HEK293 (cell line): ENCODE measurements around the gene DIDO1.

Experiments used
- CTCF ChIA-PET: fragments of 350-600 bp; formaldehyde crosslinking; extraction: SDS; loops from one replicate; lab custom pipeline; 2021; ENCODE audit warnings: antibody characterized with exemption; lab: Yijun Ruan, JAX
- POLR2A ChIA-PET: fragments of 300-600 bp; formaldehyde crosslinking; extraction: SDS; loops from one replicate; lab custom pipeline; 2020; ENCODE audit warnings: antibody characterized with exemption, inconsistent platforms; lab: Yijun Ruan, JAX
- H3K27ac ChIP-seq: fragments of 200-500 bp; sonication (Bioruptor generic); 2 replicates; pipeline ENCODE4 v1.5.1; 2014; ENCODE audit warnings: low read depth, low read length, control low read depth, inconsistent platforms; ENCODE audit errors: extremely low read depth
- H3K36me3 ChIP-seq, 2 experiments: fragments of 200-500 bp in 1 of 2; sonication (Bioruptor generic) in 1 of 2; 1 replicate in 1 of 2; 2 replicates in 1 of 2; pipeline ENCODE4 v1.5.1; 2014 to 2017; ENCODE audit warnings: inconsistent platforms in 2 of 2, low read length in 2 of 2; ENCODE audit not compliant: control insufficient read depth in 2 of 2, insufficient read depth in 1 of 2
- H3K4me1 ChIP-seq: fragments of 200-500 bp; sonication (Bioruptor generic); 2 replicates; pipeline ENCODE4 v1.5.1; 2014; ENCODE audit warnings: mild to moderate bottlenecking, low read length, inconsistent platforms; ENCODE audit not compliant: control insufficient read depth, insufficient read depth
- H3K4me3 ChIP-seq: 2 replicates; pipeline ENCODE4 v1.5.1; 2011; ENCODE audit warnings: low read depth, mild to moderate bottlenecking, control low read depth, low read length, moderate library complexity
- H3K9me3 ChIP-seq: fragments of 200-500 bp; sonication (Bioruptor generic); 2 replicates; pipeline ENCODE4 v1.5.1; 2014; ENCODE audit warnings: low read depth, low read length, inconsistent platforms; ENCODE audit not compliant: control insufficient read depth, insufficient read depth
- EGR2 ChIP-seq: fragments of 450-650 bp; formaldehyde crosslinking; IDR thresholded peaks from 2 replicates; pipeline ENCODE4 v1.5.1; 2016; ENCODE audit warnings: low read depth, missing biosample characterization, missing genetic modification characterization
- HOXA7 ChIP-seq: sonication (generic); formaldehyde crosslinking; IDR thresholded peaks from 2 replicates; pipeline ENCODE4 v1.8.1; 2022; ENCODE audit warnings: missing genetic modification reagents, borderline replicate concordance
- PRDM1 ChIP-seq: fragments of 450-650 bp; formaldehyde crosslinking; IDR thresholded peaks from 2 replicates; pipeline ENCODE4; 2016; ENCODE audit warnings: missing biosample characterization, missing genetic modification characterization
- SCRT2 ChIP-seq: fragments of 450-650 bp; formaldehyde crosslinking; IDR thresholded peaks from 2 replicates; pipeline ENCODE4 v1.5.1; 2016; ENCODE audit warnings: missing biosample characterization, missing genetic modification characterization
- YY1 ChIP-seq: fragments of 450-650 bp; formaldehyde crosslinking; IDR thresholded peaks from 2 replicates; pipeline ENCODE4 v1.5.1; 2018; ENCODE audit warnings: missing biosample characterization, missing genetic modification characterization
- ZBTB1 ChIP-seq: fragments of 450-650 bp; formaldehyde crosslinking; IDR thresholded peaks from 2 replicates; pipeline ENCODE4 v1.5.1; 2016; ENCODE audit warnings: missing biosample characterization, missing genetic modification characterization
- ZBTB17 ChIP-seq: fragments of 450-650 bp; formaldehyde crosslinking; IDR thresholded peaks from 2 replicates; pipeline ENCODE4 v1.5.1; 2016; ENCODE audit warnings: missing biosample characterization, missing genetic modification characterization
- ZBTB20 ChIP-seq: fragments of 450-650 bp; formaldehyde crosslinking; IDR thresholded peaks from 2 replicates; pipeline ENCODE4 v1.5.1; 2016; ENCODE audit warnings: missing biosample characterization, missing genetic modification characterization
- ZEB2 ChIP-seq: fragments of 450-650 bp; formaldehyde crosslinking; IDR thresholded peaks from 2 replicates; pipeline ENCODE4 v1.5.1; 2016; ENCODE audit warnings: missing biosample characterization, missing genetic modification characterization
- ZFHX2 ChIP-seq: fragments of 450-650 bp; formaldehyde crosslinking; conservative IDR thresholded peaks from 2 replicates; pipeline ENCODE4 v1.5.1; 2016; ENCODE audit warnings: missing biosample characterization, missing genetic modification characterization
- ZNF202 ChIP-seq: fragments of 450-650 bp; formaldehyde crosslinking; IDR thresholded peaks from 2 replicates; pipeline ENCODE4 v1.5.1; 2016; ENCODE audit warnings: missing biosample characterization, missing genetic modification characterization, borderline replicate concordance
- ZNF24 ChIP-seq: fragments of 450-650 bp; formaldehyde crosslinking; IDR thresholded peaks from 2 replicates; pipeline ENCODE4 v1.5.1; 2016; ENCODE audit warnings: missing biosample characterization, missing genetic modification characterization
- ZNF248 ChIP-seq: fragments of 450-650 bp; formaldehyde crosslinking; IDR thresholded peaks from 2 replicates; pipeline ENCODE4 v1.5.1; 2017; ENCODE audit warnings: missing biosample characterization, missing genetic modification characterization
- ZNF600 ChIP-seq: fragments of 450-650 bp; formaldehyde crosslinking; IDR thresholded peaks from 2 replicates; pipeline ENCODE4 v1.5.1; 2016; ENCODE audit warnings: missing biosample characterization, missing genetic modification characterization
- ZNF76 ChIP-seq: fragments of 450-650 bp; formaldehyde crosslinking; IDR thresholded peaks from 2 replicates; pipeline ENCODE4; 2016; ENCODE audit warnings: low read depth, missing biosample characterization, missing genetic modification characterization, borderline replicate concordance
- TF ChIP-seq, protein P1 (sequence below): fragments of 450-650 bp; formaldehyde crosslinking; IDR thresholded peaks from 2 replicates; pipeline ENCODE4 v1.5.1; 2016; ENCODE audit warnings: missing biosample characterization, missing genetic modification characterization
- TF ChIP-seq, protein P2 (sequence below): fragments of 450-650 bp; formaldehyde crosslinking; IDR thresholded peaks from 2 replicates; pipeline ENCODE4 v1.5.1; 2017; ENCODE audit warnings: missing biosample characterization, missing genetic modification characterization
- TF ChIP-seq, protein P3 (sequence below): fragments of 450-650 bp; formaldehyde crosslinking; optimal IDR thresholded peaks from 2 replicates; pipeline ENCODE3; 2016; ENCODE audit warnings: missing biosample characterization, mild to moderate bottlenecking, missing genetic modification characterization
- TF ChIP-seq, protein P4 (sequence below): fragments of 450-650 bp; formaldehyde crosslinking; IDR thresholded peaks from 2 replicates; pipeline ENCODE4 v1.5.1; 2016; ENCODE audit warnings: missing biosample characterization, missing genetic modification characterization, borderline replicate concordance

DIDO1 gene

DNA sequence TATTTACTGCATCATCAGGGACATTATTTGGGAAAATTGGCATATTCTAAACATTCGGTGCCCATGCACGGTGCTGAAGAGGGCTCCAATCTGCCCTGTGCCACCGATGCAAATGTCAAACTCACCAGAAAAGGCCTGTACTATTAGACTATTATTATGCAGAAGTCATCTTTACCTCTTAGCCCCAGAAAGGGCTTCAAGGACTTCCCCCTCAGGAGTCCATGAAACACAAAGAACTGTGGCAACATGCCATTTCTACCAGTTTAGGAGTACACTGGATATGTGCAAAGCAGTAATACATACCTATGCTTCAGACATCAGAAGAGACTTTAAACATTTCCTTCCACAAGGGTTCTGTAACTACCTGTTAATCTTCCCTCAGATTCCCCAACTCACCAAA lies 8.6 kb downstream of the DIDO1 start:
- Histone ChIP-seq H3K9me3 (no peaks in the 10 kb centered on the region), H3K36me3 (peaks cover 2 to 9% of the 10 kb centered on the region in 2 experiments; a peak in 2 of 3 replicates), H3K27ac (no peak overlapping the region), H3K4me1 (peaks cover 54% of the 10 kb centered on the region), H3K4me3 (no peak overlapping the region)
- ChIA-PET POLR2A (interaction anchor here (0.8 to 1.5 kb wide), 2 partner anchors 18 to 20 kb away, joined by 3 to 4 read pairs; partner anchors contain the start of gene GID8), CTCF (interaction anchor here (0.9 to 3.7 kb wide), 4 partner anchors 10 to 95 kb away, joined by 3 to 26 read pairs (median 5); no protein-coding TSS in a partner anchor)
- TF ChIP-seq, protein P1, sequence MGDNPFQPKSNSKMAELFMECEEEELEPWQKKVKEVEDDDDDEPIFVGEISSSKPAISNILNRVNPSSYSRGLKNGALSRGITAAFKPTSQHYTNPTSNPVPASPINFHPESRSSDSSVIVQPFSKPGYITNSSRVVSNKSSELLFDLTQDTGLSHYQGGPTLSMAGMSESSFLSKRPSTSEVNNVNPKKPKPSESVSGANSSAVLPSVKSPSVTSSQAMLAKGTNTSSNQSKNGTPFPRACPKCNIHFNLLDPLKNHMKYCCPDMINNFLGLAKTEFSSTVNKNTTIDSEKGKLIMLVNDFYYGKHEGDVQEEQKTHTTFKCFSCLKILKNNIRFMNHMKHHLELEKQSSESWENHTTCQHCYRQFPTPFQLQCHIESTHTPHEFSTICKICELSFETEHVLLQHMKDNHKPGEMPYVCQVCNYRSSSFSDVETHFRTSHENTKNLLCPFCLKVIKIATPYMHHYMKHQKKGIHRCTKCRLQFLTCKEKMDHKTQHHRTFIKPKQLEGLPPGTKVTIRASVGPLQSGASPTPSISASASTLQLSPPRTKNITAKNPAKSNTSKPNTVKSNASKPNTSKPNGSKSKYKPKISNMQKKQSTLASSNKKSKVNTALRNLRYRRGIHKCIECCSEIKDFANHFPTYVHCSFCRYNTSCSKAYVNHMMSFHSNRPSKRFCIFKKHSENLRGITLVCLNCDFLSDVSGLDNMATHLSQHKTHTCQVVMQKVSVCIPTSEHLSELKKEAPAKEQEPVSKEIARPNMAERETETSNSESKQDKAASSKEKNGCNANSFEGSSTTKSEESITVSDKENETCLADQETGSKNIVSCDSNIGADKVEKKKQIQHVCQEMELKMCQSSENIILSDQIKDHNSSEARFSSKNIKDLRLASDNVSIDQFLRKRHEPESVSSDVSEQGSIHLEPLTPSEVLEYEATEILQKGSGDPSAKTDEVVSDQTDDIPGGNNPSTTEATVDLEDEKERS, result no peak
- no peak for TF ChIP-seq ZNF76 (tag by site-specific recombination)
- peak; percentile 53; the same call in 1 of the 2 replicates for TF ChIP-seq SCRT2 (tag by site-specific recombination)
- no peak for TF ChIP-seq EGR2

DNA sequence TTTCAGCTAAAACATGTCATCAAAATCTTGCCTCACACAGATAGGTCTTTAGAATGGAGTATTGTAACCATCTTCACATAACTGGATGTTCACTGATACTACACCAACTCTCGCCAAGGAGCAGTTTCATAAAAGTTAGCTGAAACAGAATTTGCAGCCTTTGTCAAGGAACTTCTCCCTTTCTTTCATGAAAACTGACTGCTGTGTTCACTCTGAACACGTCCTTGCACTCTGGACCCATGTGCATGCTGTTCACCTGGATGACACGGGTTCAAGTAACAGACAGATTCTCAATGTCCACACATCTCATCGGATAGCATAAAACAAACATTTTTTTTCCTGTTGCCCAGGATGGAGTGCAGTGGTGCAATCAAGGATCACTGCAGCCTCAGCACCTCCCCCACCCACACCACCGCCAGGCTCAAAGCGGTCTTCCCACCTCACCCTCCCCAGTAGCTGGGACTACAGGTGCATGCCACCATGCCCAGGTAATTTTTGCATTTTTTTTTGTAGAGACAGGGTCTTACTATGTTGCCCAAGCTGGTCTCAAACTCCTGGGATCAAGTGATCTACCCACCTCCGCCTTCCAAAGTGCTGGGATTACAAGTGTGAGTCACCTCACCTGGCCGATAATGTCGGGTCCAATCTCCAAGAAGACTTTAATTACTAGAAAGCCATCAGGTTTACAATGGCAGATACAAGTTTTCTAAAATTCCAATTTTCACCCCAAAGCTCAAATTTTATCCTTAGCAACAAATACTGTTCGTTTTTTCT lies 9.4 kb downstream of the DIDO1 start:
- Histone ChIP-seq H3K9me3 (no peaks in the 10 kb centered on the region), H3K4me3 (no peak overlapping the region)
- TF ChIP-seq ZFHX2 (tag by site-specific recombination) (peak; percentile 38; the same call in 1 of the 2 replicates), ZNF76 (tag by site-specific recombination) (no peak), SCRT2 (tag by site-specific recombination) (peak; percentile 36; the same call in 1 of the 2 replicates), PRDM1 (tag by site-specific recombination) (peak; percentile 33), ZEB2 (tag by site-specific recombination) (peak; percentile 59; the same call in 1 of the 2 replicates), ZNF248 (tag by site-specific recombination) (no peak), ZBTB17 (tag by site-specific recombination) (peak; percentile 40)
- TF ChIP-seq, protein P2, sequence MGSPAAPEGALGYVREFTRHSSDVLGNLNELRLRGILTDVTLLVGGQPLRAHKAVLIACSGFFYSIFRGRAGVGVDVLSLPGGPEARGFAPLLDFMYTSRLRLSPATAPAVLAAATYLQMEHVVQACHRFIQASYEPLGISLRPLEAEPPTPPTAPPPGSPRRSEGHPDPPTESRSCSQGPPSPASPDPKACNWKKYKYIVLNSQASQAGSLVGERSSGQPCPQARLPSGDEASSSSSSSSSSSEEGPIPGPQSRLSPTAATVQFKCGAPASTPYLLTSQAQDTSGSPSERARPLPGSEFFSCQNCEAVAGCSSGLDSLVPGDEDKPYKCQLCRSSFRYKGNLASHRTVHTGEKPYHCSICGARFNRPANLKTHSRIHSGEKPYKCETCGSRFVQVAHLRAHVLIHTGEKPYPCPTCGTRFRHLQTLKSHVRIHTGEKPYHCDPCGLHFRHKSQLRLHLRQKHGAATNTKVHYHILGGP (tag by site-specific recombination), result peak; percentile 53
- TF ChIP-seq, protein P3, sequence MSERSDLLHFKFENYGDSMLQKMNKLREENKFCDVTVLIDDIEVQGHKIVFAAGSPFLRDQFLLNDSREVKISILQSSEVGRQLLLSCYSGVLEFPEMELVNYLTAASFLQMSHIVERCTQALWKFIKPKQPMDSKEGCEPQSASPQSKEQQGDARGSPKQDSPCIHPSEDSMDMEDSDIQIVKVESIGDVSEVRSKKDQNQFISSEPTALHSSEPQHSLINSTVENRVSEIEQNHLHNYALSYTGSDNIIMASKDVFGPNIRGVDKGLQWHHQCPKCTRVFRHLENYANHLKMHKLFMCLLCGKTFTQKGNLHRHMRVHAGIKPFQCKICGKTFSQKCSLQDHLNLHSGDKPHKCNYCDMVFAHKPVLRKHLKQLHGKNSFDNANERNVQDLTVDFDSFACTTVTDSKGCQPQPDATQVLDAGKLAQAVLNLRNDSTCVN, result peak; percentile 12
- TF ChIP-seq, all 188 proteins: peak for 7
- ChIA-PET POLR2A (interaction anchor here (0.8 to 1.5 kb wide), 2 partner anchors 18 to 21 kb away, joined by 3 to 4 read pairs; partner anchors contain the start of gene GID8), CTCF (interaction anchor here (0.6 to 3.7 kb wide), 5 partner anchors 9 to 94 kb away, joined by 3 to 26 read pairs (median 7); no protein-coding TSS in a partner anchor)
- Histone ChIP-seq H3K4me1 (peaks cover 53% of the 10 kb centered on the region), H3K27ac (no peak overlapping the region), H3K36me3 (peaks cover 5 to 16% of the 10 kb centered on the region in 2 experiments; a peak in 2 of 3 replicates)

DNA sequence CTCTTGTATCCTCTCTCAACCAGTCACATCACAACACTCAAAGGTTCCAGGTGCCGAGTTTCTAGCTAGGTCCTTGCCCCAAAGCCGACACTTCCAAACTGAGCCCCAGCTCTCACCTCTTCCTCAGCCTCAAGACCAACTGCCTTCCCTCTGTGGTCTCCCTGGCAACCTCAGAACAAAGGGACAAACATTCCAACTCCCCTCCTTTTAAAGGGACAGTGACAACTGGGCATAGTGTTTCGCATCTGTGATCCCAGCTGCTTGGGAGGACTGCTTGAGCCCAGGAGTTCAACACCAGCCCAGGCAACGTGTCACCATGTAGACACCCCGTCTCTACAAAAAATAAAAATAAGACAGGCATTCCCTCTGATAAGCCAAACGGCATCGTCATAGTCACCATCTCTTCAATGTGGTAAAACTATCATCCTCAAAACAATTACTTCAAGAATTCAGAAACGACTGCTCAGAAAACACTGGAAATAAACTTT lies 11.3 kb downstream of the DIDO1 start:
- H3K36me3 ChIP-seq, result peaks cover 6 to 34% of the 10 kb centered on the region in 2 experiments
- H3K9me3 ChIP-seq, result no peaks in the 10 kb centered on the region
- ChIA-PET CTCF (interaction anchor here (0.6 to 3.6 kb wide), 5 partner anchors 12 to 94 kb away, joined by 3 to 12 read pairs (median 6); partner anchors contain the start of gene DIDO1), POLR2A (interaction anchor here (2.6 kb wide), 1 partner anchor 23 kb away, joined by 7 read pairs; the partner anchor contains the start of gene GID8)
- H3K27ac ChIP-seq, result no peak overlapping the region
- no peak overlapping the region for H3K4me3 ChIP-seq
- H3K4me1 ChIP-seq, result peaks cover 44% of the 10 kb centered on the region
- TF ChIP-seq ZBTB17 (tag by site-specific recombination) (peak; percentile 67), PRDM1 (tag by site-specific recombination) (no peak), ZNF24 (no peak), ZBTB1 (tag by site-specific recombination) (no peak), ZBTB20 (no peak), YY1 (no peak), ZNF202 (tag by site-specific recombination) (no peak), EGR2 (no peak), ZNF600 (tag by site-specific recombination) (0 out of 2 replicates have a peak, but pooled peaks have one; percentile 29), HOXA7 (no peak)
- TF ChIP-seq, protein P4, sequence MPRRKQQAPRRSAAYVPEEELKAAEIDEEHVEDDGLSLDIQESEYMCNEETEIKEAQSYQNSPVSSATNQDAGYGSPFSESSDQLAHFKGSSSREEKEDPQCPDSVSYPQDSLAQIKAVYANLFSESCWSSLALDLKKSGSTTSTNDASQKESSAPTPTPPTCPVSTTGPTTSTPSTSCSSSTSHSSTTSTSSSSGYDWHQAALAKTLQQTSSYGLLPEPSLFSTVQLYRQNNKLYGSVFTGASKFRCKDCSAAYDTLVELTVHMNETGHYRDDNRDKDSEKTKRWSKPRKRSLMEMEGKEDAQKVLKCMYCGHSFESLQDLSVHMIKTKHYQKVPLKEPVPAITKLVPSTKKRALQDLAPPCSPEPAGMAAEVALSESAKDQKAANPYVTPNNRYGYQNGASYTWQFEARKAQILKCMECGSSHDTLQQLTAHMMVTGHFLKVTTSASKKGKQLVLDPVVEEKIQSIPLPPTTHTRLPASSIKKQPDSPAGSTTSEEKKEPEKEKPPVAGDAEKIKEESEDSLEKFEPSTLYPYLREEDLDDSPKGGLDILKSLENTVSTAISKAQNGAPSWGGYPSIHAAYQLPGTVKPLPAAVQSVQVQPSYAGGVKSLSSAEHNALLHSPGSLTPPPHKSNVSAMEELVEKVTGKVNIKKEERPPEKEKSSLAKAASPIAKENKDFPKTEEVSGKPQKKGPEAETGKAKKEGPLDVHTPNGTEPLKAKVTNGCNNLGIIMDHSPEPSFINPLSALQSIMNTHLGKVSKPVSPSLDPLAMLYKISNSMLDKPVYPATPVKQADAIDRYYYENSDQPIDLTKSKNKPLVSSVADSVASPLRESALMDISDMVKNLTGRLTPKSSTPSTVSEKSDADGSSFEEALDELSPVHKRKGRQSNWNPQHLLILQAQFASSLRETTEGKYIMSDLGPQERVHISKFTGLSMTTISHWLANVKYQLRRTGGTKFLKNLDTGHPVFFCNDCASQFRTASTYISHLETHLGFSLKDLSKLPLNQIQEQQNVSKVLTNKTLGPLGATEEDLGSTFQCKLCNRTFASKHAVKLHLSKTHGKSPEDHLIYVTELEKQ, result no peak
